ENCODE measurements around the gene HOXB9. TPM values are rescaled to one million over a fixed set of nuclear protein-coding genes. Genes with fewer than 3 reads are reported as not detected.

Gene HOXB9
- total and polyA plus RNA-seq, 10 of the 15 experiments (the other 5 are each of a cell fraction or from before 2014, with no cell fraction given) = 0.01 to 0.49 (median 0.09) TPM; not detected in 5

GRCh38 chr17:48601539-48602425 is 24.4 kb downstream of the HOXB9 start (continued):
- no peak for TF ChIP-seq PBX3 (IDR thresholded peaks at IDR 0.05; ENCODE audit: insufficient replicate concordance, low read depth, low read length)
- no peak for TF ChIP-seq ASH2L (IDR thresholded peaks at IDR 0.05; ENCODE audit: borderline replicate concordance, low read depth)
- no peak for TF ChIP-seq ATF3 (IDR thresholded peaks at IDR 0.05; ENCODE audit: borderline replicate concordance, extremely low read depth, low read depth, low read length)
- TF ChIP-seq E2F4 (IDR thresholded peaks at IDR 0.05; ENCODE audit: low read depth, low read length) = no peak
- no peak for TF ChIP-seq SKIL (IDR thresholded peaks at IDR 0.05; ENCODE audit: low read depth, poor library complexity, severe bottlenecking)
- TF ChIP-seq TAF1 (IDR thresholded peaks at IDR 0.05; ENCODE audit: borderline replicate concordance, low read depth, low read length) = no peak
- TF ChIP-seq ZNF217 (IDR thresholded peaks at IDR 0.05) = no peak
- no peak for TF ChIP-seq FOXK2 (IDR thresholded peaks at IDR 0.05)
- TF ChIP-seq RAD51 (IDR thresholded peaks at IDR 0.05) = no peak
- no peak for TF ChIP-seq ZBTB11 (CRISPR knock-in tag; IDR thresholded peaks at IDR 0.05)
- TF ChIP-seq CREB1 (IDR thresholded peaks at IDR 0.05; ENCODE audit: low read depth) = no peak
- TF ChIP-seq IRF3 (IDR thresholded peaks at IDR 0.05) = no peak
- no peak for TF ChIP-seq NFIC (IDR thresholded peaks at IDR 0.05; ENCODE audit: low read depth, low read length)
